HG03378 (cell line): ENCODE results near the gene ZNF821.
"Not testable (repeated sequence)": the region's sequence is repeated elsewhere in the genome, so short reads cannot be mapped to it uniquely, and the experiment has no call there.

Source experiments
- ATAC-seq: cut with Tn5 transposase; IDR thresholded peaks from one replicate; pipeline ENCODE4 v1.9.1; 2021; ENCODE audit warnings: mild to moderate bottlenecking, moderate library complexity; ENCODE audit not compliant: unreplicated experiment

The ZNF821 gene

GRCh38 chr16:71883849-71884638 lies at the start of gene ZNF821:
Gene ZNF821, minus strand, starts transcription at chr16:71884182. Its CDS starts 4,236 bp downstream, at chr16:71879946.
- peak; percentile 31 for ATAC-seq

GRCh38 chr16:71933017-71933416 lies 49.0 kb upstream of the ZNF821 start:
- ATAC-seq: no peak

GRCh38 chr16:71931599-71931998 lies 47.6 kb upstream of the ZNF821 start:
- no peak for ATAC-seq

- ATAC-seq: no peak
Measured at GRCh38 chr16:71931001-71931400, 47.0 kb upstream of the ZNF821 start.

- no peak for ATAC-seq
Measured at GRCh38 chr16:71930013-71930563, 46.1 kb upstream of the ZNF821 start.

- ATAC-seq: no peak
Measured at GRCh38 chr16:71929048-71929447, 45.1 kb upstream of the ZNF821 start.

- ATAC-seq: no peak
Measured at GRCh38 chr16:71927787-71928186, 43.8 kb upstream of the ZNF821 start.

GRCh38 chr16:71927383-71927782 lies 43.4 kb upstream of the ZNF821 start:
- ATAC-seq: no peak

GRCh38 chr16:71924710-71925109 lies 40.7 kb upstream of the ZNF821 start:
- ATAC-seq: no peak

GRCh38 chr16:71923941-71924690 lies 40.1 kb upstream of the ZNF821 start:
- ATAC-seq: no peak

- ATAC-seq: no peak
Measured at GRCh38 chr16:71920658-71921057, 36.7 kb upstream of the ZNF821 start.

GRCh38 chr16:71919035-71919434 lies 35.1 kb upstream of the ZNF821 start:
- ATAC-seq: peak; percentile 81

- no peak for ATAC-seq
Measured at GRCh38 chr16:71917900-71918299, 33.9 kb upstream of the ZNF821 start.

- no peak for ATAC-seq
Measured at GRCh38 chr16:71916397-71916920, 32.5 kb upstream of the ZNF821 start.

- no peak for ATAC-seq
Measured at GRCh38 chr16:71915350-71915749, 31.4 kb upstream of the ZNF821 start.

- ATAC-seq: no peak
Measured at GRCh38 chr16:71914802-71915201, 30.8 kb upstream of the ZNF821 start.

GRCh38 chr16:71912534-71913275 lies 28.7 kb upstream of the ZNF821 start:
- no peak for ATAC-seq

- no peak for ATAC-seq
Measured at GRCh38 chr16:71911121-71911520, 27.1 kb upstream of the ZNF821 start.

GRCh38 chr16:71905765-71906164 lies 21.8 kb upstream of the ZNF821 start:
- not testable (repeated sequence) for ATAC-seq

- ATAC-seq: no peak
Measured at GRCh38 chr16:71904239-71904638, 20.3 kb upstream of the ZNF821 start.

- ATAC-seq: no peak
Measured at GRCh38 chr16:71903608-71904007, 19.6 kb upstream of the ZNF821 start.
